HepG2 (cell line): ENCODE data around the gene CLCA1. TPM values are rescaled to one million over a fixed set of nuclear protein-coding genes. Genes with fewer than 3 reads are reported as not detected.
A peak's percentile ranks its signal among the peaks of the same experiment; 100 is the strongest.

Source experiments
- ATAC-seq: fragments of 200-7000 bp; cut with Tn5 transposase; 3 replicates; pipeline ENCODE4 v1.9.1; 2020; ENCODE audit warnings: mild to moderate bottlenecking, moderate library complexity
- BruUV-seq: library from RNA; stranded (reverse); fragments of 400-500 nt; replicated peaks from 2 replicates; lab custom pipeline; 2021; lab: Mats Ljungman, UMichigan
- CTCF ChIA-PET: fragments of 300-600 bp; formaldehyde crosslinking; extraction: SDS; loops from one replicate; lab custom pipeline; 2021; ENCODE audit warnings: low total read pairs, inconsistent platforms, low intra/inter-chr PET ratio; lab: Yijun Ruan, JAX
- POLR2A ChIA-PET: fragments of 350-600 bp; sonication (Branson Sonifier 250); formaldehyde crosslinking; loops from one replicate; lab custom pipeline; 2020; ENCODE audit warnings: antibody characterized with exemption, inconsistent platforms; lab: Yijun Ruan, JAX
- DNase-seq: peaks from one replicate; pipeline ENCODE4 v3.0.0-alpha.2; 2015; ENCODE audit warnings: low spot score
- FAIRE-seq: peaks from 3 replicates; lab custom pipeline; 2011; peaks lifted over from hg19 to GRCh38; lab: Jason Lieb, UNC
- H2AFZ ChIP-seq: one replicate; pipeline ENCODE4 v1.6.1; 2011; ENCODE audit warnings: low read length, inconsistent platforms
- H3K27ac ChIP-seq: fragments of 300-600 bp; 3 replicates; pipeline ENCODE4 v1.8.0; 2011; ENCODE audit warnings: mixed run types, mild to moderate bottlenecking, mixed read lengths, low read length, inconsistent platforms; ENCODE audit not compliant: insufficient read depth; ENCODE audit errors: extremely low read length
- H3K27me3 ChIP-seq, 2 experiments: fragments of 200-600 bp in 1 of 2; 2 replicates in 1 of 2; 3 replicates in 1 of 2; pipeline versions ENCODE4 v1.6.0 to v1.8.0; 2011; ENCODE audit warnings: low read length in 2 of 2, mild to moderate bottlenecking in 2 of 2, moderate library complexity in 2 of 2, inconsistent platforms in 1 of 2; ENCODE audit not compliant: insufficient read depth in 2 of 2, control insufficient read depth in 1 of 2
- H3K36me3 ChIP-seq, 2 experiments: fragments of 200-600 bp in 1 of 2; replicated peaks in 1 of 2; 2 replicates in 1 of 2; 3 replicates in 1 of 2; pipeline versions ENCODE4 v1.5.1 to v1.8.0; 2011; ENCODE audit warnings: low read length in 2 of 2, inconsistent platforms in 1 of 2; ENCODE audit not compliant: insufficient read depth in 2 of 2, control insufficient read depth in 1 of 2
- H3K4me1 ChIP-seq: 2 replicates; pipeline ENCODE4 v1.5.1; 2012; ENCODE audit warnings: low read length, inconsistent platforms; ENCODE audit not compliant: insufficient read depth
- H3K4me2 ChIP-seq: 2 replicates; pipeline ENCODE4 v1.6.0; 2011; ENCODE audit warnings: low read depth, low read length, inconsistent platforms
- H3K4me3 ChIP-seq, 3 experiments: fragments of 200-600 bp in 1 of 3; sonication (generic), shearing (Covaris generic) in 1 of 3; replicated peaks in 1 of 3; 2 replicates each; pipeline ENCODE4 v1.5.1; 2011 to 2016; ENCODE audit warnings: low read length in 3 of 3, inconsistent platforms in 2 of 3, low read depth in 2 of 3, mild to moderate bottlenecking in 2 of 3, control low read depth in 1 of 3, mixed read lengths in 1 of 3; ENCODE audit not compliant: insufficient read depth in 1 of 3
- H3K79me2 ChIP-seq: one replicate; pipeline ENCODE4 v1.6.1; 2011; ENCODE audit warnings: low read length, inconsistent platforms; ENCODE audit not compliant: insufficient read depth
- H3K9ac ChIP-seq: 2 replicates; pipeline ENCODE4 v1.6.0; 2011; ENCODE audit warnings: mild to moderate bottlenecking, low read depth, low read length, inconsistent platforms; ENCODE audit not compliant: insufficient read depth
- H3K9me3 ChIP-seq: 2 replicates; pipeline ENCODE4 v1.5.1; 2012; ENCODE audit warnings: mild to moderate bottlenecking, low read length
- H4K20me1 ChIP-seq: 2 replicates; pipeline ENCODE4 v1.6.0; 2011; ENCODE audit warnings: inconsistent platforms, mild to moderate bottlenecking, low read length, moderate library complexity; ENCODE audit not compliant: insufficient read depth
- CREB1 ChIP-seq, 2 experiments: fragments of 450-650 bp in 1 of 2; IDR thresholded peaks; 2 replicates each; pipeline ENCODE4 v1.6.1; 2016 to 2017; ENCODE audit warnings: control low read depth in 1 of 2, mild to moderate bottlenecking in 1 of 2, missing compliant biosample characterization in 1 of 2, missing genetic modification characterization in 1 of 2
- HDAC2 ChIP-seq: sonication (generic); formaldehyde crosslinking; IDR thresholded peaks from 2 replicates; pipeline ENCODE4 v1.4.0; 2020; ENCODE audit warnings: missing genetic modification reagents
- NFIC ChIP-seq: IDR thresholded peaks from 2 replicates; pipeline ENCODE4 v1.6.1; 2012; ENCODE audit warnings: mild to moderate bottlenecking, low read length, inconsistent platforms
- NR2C2 ChIP-seq: sonication (generic); formaldehyde crosslinking; IDR thresholded peaks from 2 replicates; pipeline ENCODE4 v1.4.0; 2020; ENCODE audit warnings: missing genetic modification reagents, mild to moderate bottlenecking, moderate library complexity, borderline replicate concordance
- SSRP1 ChIP-seq: IDR thresholded peaks from 2 replicates; pipeline ENCODE4 v1.6.1; 2016; ENCODE audit warnings: control low read depth
- ZNF619 ChIP-seq: sonication (generic); formaldehyde crosslinking; IDR thresholded peaks from 2 replicates; pipeline ENCODE4 v1.4.0; 2020; ENCODE audit warnings: mild to moderate bottlenecking, missing genetic modification reagents
- WGBS: methylation state at CpG from one replicate; pipeline ENCODE4 v1.1.6; 2017; ENCODE audit warnings: low lambda C conversion rate; 5-methylcytosine and 5-hydroxymethylcytosine counted together
- in situ Hi-C: cut with HindIII; loops from 2 replicates; pipeline ENCODE4 v1.10.0; 2017; ENCODE audit warnings: low pct_unique_long_range_greater_than_20kb; ENCODE audit not compliant: extremely low pct_ligation_motif_present
- intact Hi-C: fragments of 100-400 bp; cut with micrococcal nuclease; formaldehyde crosslinking; loops from one replicate; pipeline ENCODE4 v1.10.0; 2022; ENCODE audit not compliant: unreplicated experiment
- polyA plus RNA-seq, 8 experiments: library from polyadenylated mRNA; depleted of rRNA in 3 of 8; stranded (reverse) in 7 of 8; unstranded in 1 of 8; fragments of >200 nt; fragmentation: Illumina TruSeq in 4 of 8; extraction: Trizol in 4 of 8; gene quantifications; 2 replicates each; pipeline versions ENCODE4 v1.2.1 to v1.2.3, GENCODE V29; 2011 to 2016; ENCODE audit warnings: low read depth in 4 of 8, missing spikeins in 1 of 8, mixed read lengths in 1 of 8; ENCODE audit not compliant: insufficient read depth in 1 of 8
- total RNA-seq, 5 experiments: library from RNA; depleted of rRNA; stranded (reverse); fragments of >200 nt; fragmentation: Illumina TruSeq; extraction: Trizol; gene quantifications; 2 replicates each; pipeline ENCODE4 v1.2.3, GENCODE V29; 2016; ENCODE audit warnings: low read depth in 1 of 5
- TF ChIP-seq, protein P1 (sequence below): sonication (generic); formaldehyde crosslinking; IDR thresholded peaks from 2 replicates; pipeline ENCODE4 v1.8.1; 2022; ENCODE audit warnings: low read depth, mild to moderate bottlenecking, missing genetic modification reagents
- TF ChIP-seq, protein P2 (sequence below): sonication (generic); formaldehyde crosslinking; IDR thresholded peaks from 2 replicates; pipeline ENCODE4 v1.4.0; 2020; ENCODE audit warnings: missing genetic modification reagents, mild to moderate bottlenecking, borderline replicate concordance
- TF ChIP-seq, protein P3 (sequence below), 2 experiments: sonication (generic) in 1 of 2; formaldehyde crosslinking in 1 of 2; IDR thresholded peaks; 2 replicates each; pipeline versions ENCODE4 v1.4.0 to v1.6.1; 2018 to 2020; ENCODE audit warnings: missing genetic modification reagents in 2 of 2, borderline replicate concordance in 1 of 2, low read depth in 1 of 2, mild to moderate bottlenecking in 1 of 2, missing biosample characterization in 1 of 2
- TF ChIP-seq, protein P4 (sequence below): sonication (generic); formaldehyde crosslinking; IDR thresholded peaks from 2 replicates; pipeline ENCODE4 v1.4.0; 2020; ENCODE audit warnings: missing genetic modification reagents

CLCA1 gene
- total and polyA plus RNA-seq, 2 of the 13 experiments (the other 11 are each of a cell fraction or from before 2014, with no cell fraction given), result not detected

DNA sequence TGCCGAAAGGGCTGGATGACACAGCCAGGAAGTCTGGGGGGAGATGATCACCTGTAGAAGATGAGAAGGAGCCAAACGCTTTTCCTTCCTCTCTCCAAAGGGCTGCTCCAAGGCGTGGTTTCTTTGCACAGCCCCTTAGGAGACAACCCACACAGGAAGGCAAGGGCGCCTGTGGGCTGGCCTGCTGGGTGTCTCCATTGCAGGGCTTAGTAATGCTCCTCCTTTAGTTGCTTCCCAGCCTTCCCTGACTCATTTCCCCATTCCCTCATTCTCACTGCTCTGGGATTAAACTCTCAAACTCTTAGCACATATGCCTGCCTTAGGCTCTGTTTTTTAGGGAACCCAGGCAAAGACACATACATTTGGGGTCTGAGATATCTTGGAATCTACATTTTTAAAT is 1.7 kb upstream of the CLCA1 start (continued):
- TF ChIP-seq, protein P1, sequence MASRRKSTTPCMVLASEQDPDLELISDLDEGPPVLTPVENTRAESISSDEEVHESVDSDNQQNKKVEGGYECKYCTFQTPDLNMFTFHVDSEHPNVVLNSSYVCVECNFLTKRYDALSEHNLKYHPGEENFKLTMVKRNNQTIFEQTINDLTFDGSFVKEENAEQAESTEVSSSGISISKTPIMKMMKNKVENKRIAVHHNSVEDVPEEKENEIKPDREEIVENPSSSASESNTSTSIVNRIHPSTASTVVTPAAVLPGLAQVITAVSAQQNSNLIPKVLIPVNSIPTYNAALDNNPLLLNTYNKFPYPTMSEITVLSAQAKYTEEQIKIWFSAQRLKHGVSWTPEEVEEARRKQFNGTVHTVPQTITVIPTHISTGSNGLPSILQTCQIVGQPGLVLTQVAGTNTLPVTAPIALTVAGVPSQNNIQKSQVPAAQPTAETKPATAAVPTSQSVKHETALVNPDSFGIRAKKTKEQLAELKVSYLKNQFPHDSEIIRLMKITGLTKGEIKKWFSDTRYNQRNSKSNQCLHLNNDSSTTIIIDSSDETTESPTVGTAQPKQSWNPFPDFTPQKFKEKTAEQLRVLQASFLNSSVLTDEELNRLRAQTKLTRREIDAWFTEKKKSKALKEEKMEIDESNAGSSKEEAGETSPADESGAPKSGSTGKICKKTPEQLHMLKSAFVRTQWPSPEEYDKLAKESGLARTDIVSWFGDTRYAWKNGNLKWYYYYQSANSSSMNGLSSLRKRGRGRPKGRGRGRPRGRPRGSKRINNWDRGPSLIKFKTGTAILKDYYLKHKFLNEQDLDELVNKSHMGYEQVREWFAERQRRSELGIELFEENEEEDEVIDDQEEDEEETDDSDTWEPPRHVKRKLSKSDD (CRISPR knock-in tag), result no peak
- TF ChIP-seq, protein P2, sequence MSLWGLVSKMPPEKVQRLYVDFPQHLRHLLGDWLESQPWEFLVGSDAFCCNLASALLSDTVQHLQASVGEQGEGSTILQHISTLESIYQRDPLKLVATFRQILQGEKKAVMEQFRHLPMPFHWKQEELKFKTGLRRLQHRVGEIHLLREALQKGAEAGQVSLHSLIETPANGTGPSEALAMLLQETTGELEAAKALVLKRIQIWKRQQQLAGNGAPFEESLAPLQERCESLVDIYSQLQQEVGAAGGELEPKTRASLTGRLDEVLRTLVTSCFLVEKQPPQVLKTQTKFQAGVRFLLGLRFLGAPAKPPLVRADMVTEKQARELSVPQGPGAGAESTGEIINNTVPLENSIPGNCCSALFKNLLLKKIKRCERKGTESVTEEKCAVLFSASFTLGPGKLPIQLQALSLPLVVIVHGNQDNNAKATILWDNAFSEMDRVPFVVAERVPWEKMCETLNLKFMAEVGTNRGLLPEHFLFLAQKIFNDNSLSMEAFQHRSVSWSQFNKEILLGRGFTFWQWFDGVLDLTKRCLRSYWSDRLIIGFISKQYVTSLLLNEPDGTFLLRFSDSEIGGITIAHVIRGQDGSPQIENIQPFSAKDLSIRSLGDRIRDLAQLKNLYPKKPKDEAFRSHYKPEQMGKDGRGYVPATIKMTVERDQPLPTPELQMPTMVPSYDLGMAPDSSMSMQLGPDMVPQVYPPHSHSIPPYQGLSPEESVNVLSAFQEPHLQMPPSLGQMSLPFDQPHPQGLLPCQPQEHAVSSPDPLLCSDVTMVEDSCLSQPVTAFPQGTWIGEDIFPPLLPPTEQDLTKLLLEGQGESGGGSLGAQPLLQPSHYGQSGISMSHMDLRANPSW, result no peak

DNA sequence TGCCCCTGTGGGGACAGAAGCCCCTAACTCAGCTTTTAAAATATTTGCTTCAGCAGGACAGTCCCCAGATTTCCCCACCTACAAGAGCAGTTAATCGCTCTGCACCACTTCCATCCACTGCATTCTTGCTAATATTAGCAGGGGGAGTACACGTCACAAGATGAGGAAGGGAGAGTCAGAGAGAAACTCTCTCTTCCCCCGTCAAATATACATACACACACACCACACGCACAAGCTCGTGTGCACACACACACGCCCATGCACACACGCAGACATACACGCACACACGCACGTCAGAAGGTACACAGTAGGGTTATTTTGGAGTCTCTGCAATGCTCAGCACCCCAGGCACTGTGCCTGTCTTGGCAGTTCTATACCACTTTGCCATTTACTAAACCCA is 2.1 kb downstream of the CLCA1 start:
- Histone ChIP-seq H3K4me3 (no peak overlapping the region), H3K4me1 (no peaks in the 10 kb centered on the region), H3K27me3 (no peaks in the 10 kb centered on the region; a peak in 1 of 5 replicates), H4K20me1 (no peaks in the 10 kb centered on the region), H3K36me3 (no peaks in the 10 kb centered on the region), H3K9me3 (no peaks in the 10 kb centered on the region), H2AFZ (no peak overlapping the region), H3K4me2 (no peak overlapping the region), H3K9ac (no peak overlapping the region), H3K79me2 (no peaks in the 10 kb centered on the region), H3K27ac (no peak overlapping the region)
- 9% methylated on average over 10 of the region's 10 CpGs for WGBS
- intact Hi-C loops (loop anchor here (5.0 kb wide), 1 partner anchor 216 kb away; no protein-coding TSS in a partner anchor), in situ Hi-C loops (no loop called here)
- FAIRE-seq (no peak), ATAC-seq (no peak), DNase-seq (no peak)
- ChIA-PET POLR2A (no interaction called here), CTCF (no interaction called here)
- BruUV-seq, result no TSS peak
- TF ChIP-seq, protein P3, sequence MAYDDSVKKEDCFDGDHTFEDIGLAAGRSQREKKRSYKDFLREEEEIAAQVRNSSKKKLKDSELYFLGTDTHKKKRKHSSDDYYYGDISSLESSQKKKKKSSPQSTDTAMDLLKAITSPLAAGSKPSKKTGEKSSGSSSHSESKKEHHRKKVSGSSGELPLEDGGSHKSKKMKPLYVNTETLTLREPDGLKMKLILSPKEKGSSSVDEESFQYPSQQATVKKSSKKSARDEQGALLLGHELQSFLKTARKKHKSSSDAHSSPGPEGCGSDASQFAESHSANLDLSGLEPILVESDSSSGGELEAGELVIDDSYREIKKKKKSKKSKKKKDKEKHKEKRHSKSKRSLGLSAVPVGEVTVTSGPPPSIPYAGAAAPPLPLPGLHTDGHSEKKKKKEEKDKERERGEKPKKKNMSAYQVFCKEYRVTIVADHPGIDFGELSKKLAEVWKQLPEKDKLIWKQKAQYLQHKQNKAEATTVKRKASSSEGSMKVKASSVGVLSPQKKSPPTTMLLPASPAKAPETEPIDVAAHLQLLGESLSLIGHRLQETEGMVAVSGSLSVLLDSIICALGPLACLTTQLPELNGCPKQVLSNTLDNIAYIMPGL (CRISPR knock-in tag; IDR thresholded peaks at IDR 0.05; ENCODE audit: borderline replicate concordance in 1 of 2, low read depth in 1 of 2), result no peak
- peak; percentile 53 for TF ChIP-seq CREB1 (IDR thresholded peaks at IDR 0.05)
- TF ChIP-seq CREB1 (CRISPR knock-in tag; IDR thresholded peaks at IDR 0.05), result no peak
- no peak for TF ChIP-seq ZNF619 (CRISPR knock-in tag)
- no peak for TF ChIP-seq HDAC2 (CRISPR knock-in tag)
- TF ChIP-seq, protein P4, sequence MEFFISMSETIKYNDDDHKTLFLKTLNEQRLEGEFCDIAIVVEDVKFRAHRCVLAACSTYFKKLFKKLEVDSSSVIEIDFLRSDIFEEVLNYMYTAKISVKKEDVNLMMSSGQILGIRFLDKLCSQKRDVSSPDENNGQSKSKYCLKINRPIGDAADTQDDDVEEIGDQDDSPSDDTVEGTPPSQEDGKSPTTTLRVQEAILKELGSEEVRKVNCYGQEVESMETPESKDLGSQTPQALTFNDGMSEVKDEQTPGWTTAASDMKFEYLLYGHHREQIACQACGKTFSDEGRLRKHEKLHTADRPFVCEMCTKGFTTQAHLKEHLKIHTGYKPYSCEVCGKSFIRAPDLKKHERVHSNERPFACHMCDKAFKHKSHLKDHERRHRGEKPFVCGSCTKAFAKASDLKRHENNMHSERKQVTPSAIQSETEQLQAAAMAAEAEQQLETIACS (CRISPR knock-in tag), result no peak
- no peak for TF ChIP-seq NR2C2
- no peak for TF ChIP-seq NFIC
- TF ChIP-seq SSRP1 (CRISPR knock-in tag), result no peak
